Hippocampal formation (tissue), 2 donors: ENCODE data around the gene GPC5.
"Not testable (repeated sequence)": the region's sequence is repeated elsewhere in the genome, so short reads cannot be mapped to it uniquely, and the experiment has no call there.

Source experiments
- DNase-seq, 2 donors: peaks; one replicate each; lab custom pipeline; 2025; lab: John Stamatoyannopoulos, UW

GPC5 gene

DNA sequence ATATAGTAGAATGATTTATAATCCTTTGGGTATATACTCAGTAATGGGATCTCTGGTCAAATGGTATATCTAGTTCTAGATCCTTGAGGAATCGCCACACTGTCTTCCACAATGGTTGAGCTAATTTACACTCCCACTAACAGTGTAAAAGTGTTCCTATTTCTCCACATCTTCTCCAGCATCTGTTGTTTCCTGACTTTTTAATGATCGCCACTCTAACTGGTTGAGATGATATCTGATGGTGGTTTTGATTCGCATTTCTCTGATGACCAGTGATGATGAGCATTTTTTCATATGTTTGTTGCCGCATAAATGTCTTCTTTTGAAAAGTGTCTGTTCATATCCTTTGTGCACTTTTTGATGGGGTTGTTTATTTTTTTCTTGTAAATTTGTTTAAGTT lies 1140.7 kb downstream of the GPC5 start:
- not testable (repeated sequence) for DNase-seq

DNA sequence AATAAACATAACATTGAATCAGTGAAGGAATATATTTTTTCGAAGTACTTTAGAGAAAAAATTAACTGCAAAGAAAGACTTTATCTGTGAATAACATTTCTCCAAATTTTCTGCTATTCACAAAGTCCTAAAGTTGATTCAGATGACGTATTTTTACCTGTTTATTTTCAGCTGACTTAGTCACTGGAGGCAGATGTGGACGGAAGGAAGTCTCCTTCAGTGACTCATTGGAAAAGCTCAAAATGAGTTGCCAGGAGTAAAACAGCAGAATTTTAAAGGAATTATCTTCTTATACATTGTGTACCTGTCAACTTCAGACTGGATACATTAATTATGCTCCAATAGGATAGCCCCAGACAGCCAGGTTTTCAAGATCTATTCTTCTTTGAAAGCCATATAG lies 1148.8 kb downstream of the GPC5 start:
- DNase-seq: no peak

DNA sequence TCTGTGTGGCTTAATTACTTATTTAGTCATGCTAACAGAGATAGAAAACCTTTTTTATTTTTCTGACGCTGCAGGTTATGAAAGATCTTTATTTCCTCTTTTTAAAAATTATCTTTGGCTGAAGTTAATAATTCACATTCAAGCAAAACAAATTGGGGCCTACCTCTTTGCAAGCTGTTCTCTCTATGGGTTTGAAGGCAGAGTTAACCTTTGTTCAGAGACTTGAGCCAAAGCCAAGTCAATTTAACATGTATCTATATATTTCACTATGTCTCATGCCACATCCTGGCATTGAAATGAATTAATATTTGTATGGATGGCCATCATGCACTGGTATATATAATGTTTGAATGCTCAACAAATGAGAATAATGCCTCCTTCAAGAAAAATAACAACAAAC lies 1150.9 kb downstream of the GPC5 start:
- no peak for DNase-seq

DNA sequence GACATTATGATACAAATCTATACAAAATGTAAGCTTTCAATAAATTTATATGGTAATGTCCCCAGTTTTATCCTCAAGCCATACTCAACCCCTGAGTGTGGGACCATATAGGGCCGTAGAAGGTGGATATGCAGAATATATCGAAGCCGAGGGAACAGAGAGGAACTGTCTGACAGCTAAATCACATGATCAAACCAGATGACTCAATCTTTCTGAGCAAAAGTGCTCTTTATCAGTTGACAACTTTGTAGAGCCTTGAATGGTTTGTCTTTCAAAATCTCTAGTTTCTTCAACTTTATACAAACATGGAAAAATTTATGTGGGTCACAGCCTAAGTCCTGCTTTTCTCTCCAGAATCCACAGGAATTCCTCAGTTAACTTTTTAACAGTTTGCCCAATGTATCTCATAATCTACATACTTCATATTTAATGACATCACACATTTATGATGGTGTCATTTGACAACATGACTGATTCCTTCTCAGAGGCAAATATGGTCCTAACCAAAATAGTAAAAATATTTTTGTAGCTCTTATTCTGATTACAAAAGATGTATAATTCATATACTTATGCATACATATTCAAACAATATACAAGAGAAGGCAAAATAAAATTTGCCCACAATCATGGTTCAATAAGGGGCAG lies 1155.2 kb downstream of the GPC5 start:
- no peak for DNase-seq

DNA sequence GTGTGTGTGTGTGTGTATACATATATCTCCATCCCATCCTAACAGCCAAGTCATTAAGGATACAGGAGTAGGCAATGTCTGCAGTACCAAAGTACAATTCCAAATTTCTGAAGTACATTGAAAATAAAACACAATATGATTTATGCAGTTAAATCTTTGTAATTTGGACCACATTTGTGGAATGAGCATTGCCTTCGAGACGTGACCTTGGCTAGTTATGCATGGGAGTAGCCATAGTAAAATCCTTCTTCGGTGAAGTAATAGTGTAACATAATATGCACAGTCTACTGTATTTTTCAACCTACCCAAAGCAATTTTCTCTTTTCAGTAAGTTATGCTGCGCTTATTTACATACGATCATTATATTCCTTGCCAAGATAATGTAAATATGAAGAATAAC lies 1162.5 kb downstream of the GPC5 start:
- no peak for DNase-seq

DNA sequence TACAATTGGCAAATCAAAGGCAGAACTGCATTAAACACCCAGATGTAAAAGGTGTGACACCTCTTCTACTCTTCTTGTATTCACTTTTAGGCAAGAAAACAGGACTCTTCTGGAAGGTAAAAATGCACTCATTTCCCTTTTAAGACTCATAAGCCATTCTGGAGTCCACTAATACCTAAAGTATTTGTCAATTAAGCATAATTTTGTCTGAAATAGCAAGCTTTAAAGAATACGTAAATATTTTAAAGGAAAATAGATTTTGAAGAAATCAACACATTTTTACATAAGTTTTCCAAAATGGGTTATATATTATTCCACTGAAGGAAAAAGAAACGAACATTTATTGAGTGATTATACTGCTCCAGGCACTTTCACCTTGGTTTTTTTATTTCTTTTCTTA lies 1166.5 kb downstream of the GPC5 start:
- no peak for DNase-seq

DNA sequence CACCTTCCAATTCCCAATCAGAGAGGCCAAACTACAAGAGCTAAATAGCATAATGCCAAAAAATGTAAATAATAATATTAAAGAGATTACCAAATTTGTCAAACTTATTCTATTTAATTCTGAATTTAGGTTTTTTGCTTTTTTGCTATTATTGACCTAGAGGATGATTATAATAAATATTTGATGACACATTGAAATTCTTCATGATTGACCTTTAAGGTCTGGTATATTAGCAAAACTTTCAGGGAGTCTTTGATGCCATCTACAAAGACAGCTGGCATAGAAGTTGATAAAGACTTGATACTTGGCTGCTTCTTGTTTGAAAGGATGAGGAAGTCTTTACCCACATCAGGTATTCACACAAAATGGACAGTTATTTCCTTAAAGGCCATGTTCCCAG lies 1168.3 kb downstream of the GPC5 start:
- DNase-seq: no peak

DNA sequence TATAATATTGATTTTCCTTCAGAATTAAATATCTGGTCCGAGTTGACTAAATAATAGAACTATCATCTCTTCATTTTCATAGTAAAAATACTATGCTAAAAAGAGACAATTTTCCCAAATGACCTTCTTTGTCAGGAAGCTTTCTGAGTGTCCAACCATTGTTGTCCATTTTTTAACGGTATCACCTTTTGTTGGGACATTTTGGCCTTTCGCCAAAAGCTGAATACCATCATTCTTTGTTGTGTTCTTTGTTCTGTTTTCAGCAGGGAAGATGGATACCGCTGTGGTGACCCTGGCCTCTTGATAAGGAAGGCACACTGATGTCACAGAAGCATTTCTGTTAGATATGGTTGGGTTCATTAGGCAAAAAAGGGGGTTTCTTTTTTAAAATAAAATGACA lies 1173.8 kb downstream of the GPC5 start:
- DNase-seq: no peak

DNA sequence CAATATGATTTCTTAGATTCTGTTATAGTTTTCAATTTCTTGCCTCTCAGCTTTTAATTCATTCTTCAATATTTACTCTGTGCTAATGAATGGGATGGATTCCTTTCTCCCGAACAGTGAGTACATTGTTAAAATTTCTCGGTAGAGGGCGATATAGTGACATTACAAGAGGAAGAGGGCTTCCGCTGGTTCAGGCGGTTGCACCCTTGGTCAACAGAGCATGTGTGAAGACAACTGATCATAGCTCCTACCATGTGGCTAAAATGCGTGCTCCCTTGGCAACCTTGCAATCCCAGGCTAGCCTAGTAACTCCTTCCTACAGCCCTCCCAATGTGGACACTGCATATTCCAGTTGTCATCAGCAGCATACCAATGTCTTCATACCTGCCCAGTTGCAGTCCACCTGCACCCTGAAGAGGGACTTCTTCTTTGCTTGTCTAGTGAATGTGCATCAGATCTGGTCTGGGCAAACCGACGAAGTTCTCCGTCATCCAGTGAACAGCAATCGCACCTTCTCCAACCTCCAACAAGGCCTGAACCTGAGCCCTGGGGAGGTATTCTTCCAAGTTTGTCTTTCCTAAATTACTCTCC lies 1175.1 kb downstream of the GPC5 start:
- DNase-seq: no peak

DNA sequence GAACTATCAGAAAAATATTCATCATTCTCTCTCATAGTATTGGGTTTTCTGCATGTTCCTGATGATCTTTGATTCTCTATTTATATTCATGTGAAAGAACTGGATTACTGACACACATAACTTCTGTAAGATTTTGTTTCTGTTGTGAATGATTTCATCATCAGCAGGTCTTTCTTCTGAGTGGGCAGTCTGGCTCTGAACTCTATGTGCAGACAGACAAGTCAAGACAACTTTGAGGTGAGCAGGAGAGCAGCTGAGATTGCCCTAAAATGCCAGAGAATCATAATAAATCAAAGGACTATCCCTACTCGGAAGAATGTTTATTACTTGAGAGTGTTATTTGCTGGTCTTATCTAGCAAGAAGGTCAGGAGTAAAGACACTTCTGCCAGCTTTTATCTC lies 1176.1 kb downstream of the GPC5 start:
- no peak for DNase-seq

DNA sequence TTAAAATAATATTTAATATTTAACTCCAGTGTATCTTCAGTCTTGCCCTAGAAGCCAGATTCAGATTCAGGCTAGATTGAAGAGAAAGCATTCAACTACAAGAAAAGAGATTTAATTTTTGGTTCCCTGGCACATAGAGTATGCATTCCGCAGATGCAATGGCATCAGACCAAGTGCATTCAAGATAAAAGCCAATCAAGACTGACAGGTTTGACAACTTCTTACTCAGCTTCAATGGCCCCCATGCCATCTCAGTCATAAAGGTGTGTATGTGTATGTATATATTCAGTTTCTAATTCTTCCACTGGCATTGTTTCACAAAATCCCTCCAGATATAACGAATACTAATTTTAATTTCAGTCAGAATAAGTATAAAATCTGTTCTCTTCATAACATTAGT lies 1177.4 kb downstream of the GPC5 start:
- DNase-seq: no peak

DNA sequence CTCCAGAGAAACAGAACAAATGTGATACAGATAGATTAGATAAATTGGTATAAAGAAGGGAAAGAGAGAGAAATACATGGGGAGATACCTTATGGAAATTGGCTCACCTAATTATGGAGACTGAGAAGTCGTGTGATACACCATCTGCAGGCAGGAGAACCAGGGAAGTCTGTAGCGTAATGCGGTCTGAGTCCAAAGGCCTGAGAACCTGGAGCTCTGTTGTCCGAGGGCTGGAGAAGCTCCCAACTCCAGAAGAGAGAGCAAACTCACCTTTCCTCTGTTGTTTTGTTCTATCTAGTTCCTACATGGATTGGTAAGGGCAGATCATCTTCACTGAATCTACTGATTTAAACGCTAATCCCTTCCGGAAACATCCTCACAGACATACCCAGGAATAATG lies 1179.9 kb downstream of the GPC5 start:
- DNase-seq: no peak

DNA sequence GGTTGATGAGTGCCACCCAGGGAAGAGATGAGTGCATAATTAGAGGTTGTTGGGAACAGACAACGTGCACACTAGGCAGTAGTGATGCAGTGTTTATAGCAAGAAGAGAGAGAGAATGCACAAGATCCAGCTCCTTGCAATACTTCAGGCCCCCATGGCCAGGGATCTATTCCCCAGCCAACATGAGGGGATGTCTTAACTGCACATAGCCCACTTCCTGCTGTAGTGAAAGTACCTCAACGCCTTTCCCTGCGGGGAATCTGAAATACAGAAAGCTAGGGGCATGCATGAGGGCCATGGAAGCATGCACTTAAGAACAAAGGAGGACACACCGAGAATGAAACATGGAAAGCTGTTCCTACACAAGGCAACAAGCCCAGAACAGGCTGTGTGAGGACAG lies 1191.5 kb downstream of the GPC5 start:
- no peak for DNase-seq

DNA sequence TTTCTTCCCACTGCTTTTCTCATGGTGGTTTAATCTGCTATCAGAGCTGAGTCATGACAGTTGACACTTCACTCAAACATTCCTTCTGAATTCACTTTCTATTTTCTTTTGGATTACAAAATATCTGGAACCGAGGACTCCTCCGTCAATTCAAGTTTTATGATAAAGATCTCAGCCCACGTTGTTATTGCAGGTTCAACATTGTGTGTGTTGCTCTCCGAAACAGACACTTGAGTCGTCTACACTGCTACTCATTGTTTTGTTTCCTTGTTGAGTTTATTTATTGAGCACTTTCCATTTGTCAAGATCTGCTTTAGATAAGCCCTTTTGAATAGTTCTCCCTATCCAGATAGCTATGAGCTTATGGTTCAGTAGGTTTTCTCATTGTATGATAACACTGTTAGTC lies 1192.1 kb downstream of the GPC5 start:
- DNase-seq: no peak

DNA sequence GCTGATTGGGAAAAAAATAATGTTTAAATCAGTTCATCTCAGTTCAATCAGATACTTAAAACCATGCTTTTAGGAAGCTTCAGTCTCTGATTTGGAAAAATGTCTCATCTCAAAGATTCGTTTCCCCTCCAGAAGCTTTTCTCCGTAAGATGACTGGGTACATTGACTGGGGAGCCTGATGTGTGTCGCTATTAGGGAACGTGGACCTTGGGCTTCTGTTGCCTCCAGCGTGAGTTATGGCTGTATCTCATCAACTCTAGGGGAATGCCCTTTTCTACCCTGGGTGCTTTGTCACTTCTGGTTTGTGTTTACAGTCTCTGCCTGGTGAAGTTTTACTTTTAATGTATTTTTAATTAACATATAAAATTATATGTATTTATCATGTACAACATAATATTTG lies 1192.7 kb downstream of the GPC5 start:
- DNase-seq: no peak

DNA sequence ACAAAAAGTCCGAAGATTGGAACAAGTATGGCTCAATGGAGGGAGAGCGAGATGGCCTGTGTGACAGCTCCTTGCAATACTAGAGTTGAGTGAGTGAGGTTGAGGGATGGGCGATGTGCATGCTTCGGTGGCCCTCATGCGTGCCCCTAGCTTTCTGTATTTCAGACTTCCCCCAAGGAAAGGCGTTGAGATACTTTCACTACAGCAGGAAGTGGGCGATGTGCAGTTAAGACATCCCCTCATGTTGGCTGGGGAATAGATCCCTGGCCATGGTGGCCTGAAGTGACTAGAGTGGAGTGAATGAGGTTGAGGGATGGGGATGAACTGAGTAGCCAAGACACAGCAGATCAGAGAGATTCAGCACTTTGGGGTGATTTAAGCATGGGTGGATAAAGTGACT lies 1194.3 kb downstream of the GPC5 start:
- no peak for DNase-seq

DNA sequence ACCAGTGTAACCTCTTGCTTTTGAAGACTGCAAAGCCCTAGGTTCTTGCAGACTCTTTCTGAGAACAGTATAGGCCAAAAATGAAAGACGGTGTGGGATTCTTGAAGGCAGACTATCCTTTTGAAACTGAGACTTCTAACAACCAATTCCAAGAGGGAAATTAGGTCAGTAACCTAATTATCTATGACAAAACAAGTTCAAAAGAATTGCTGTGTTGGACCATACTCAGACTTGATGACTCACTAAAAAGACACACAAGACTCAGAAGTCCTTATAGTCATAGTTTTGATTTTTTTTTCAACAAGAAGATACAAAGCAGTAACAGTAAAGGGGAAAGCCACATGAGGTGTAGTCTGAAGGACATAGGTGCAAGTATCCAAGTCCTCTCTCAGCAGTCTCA lies 1204.1 kb downstream of the GPC5 start:
- DNase-seq: no peak

DNA sequence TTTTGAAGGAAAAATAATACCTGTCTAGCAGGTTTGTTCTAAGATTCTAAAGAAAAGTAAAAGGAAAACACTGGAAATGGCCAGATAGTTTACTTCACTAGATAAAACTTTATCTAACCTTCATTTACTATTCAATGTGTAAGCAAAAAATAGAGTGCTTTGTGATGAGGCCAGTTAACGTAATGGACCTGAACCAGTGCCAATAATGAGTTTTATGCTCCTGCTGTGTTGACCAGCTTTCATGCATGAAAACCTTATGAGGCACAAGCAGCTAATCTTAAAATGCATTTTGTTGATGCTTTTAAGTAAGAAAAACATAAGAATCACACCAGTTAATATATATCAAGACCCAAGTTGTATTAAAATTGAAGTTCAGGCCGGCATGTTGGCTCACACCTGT lies 1211.0 kb downstream of the GPC5 start:
- no peak for DNase-seq

DNA sequence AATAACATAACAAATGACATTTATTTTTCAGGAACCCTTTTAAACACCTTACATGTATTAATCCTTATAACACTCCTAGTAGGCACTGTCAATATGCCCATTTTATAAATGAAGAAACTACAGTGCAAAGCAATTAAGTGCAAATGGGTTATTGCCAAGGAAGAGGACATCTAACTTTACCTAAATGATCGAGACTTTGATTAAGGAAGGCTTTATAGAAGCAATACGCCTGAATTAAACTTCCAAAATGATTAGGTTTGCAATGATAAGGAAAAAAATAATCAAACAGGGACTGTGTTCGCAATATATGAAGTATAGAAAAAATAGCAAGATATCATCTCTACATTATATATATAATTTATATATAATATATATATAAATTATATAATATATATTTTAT lies 1214.5 kb downstream of the GPC5 start:
- no peak for DNase-seq

DNA sequence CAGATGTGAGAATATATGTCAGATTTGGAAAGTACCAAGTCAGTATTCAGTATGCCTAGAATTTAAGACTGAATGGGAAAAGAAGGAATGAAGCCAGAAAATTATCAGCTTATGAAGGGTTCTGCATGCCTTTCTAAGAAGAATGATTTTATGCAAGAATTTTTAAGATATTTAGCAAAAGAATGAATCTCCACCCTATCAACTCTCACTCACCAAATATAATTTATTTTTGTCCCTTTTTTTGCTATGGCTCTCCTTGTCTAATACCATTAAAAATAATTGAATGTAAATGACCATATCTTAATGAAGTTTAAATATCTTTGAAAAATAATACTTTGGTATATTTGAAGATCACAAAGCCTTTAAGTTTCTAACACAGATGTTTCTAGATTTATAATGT lies 1215.5 kb downstream of the GPC5 start:
- DNase-seq: no peak

DNA sequence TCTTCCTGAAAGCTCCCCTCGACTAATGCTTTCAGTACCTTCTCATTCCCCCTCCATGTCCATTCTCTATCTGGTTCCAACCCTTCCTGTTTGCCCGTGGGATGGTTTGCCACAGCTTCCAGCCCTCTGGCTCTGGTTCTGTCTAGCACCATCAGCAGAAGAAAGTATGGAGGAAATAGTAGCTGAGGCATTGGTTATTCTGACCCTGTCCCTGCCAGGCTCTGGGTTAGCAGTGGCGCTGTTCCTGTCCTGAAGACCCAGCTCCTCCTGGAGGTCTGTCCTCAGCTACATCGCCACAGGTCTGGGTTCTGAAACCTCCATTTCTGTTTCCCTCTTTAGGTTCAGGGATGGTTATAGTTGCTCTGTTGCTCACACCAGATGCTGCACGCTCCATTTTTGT lies 1223.6 kb downstream of the GPC5 start:
- DNase-seq: no peak

DNA sequence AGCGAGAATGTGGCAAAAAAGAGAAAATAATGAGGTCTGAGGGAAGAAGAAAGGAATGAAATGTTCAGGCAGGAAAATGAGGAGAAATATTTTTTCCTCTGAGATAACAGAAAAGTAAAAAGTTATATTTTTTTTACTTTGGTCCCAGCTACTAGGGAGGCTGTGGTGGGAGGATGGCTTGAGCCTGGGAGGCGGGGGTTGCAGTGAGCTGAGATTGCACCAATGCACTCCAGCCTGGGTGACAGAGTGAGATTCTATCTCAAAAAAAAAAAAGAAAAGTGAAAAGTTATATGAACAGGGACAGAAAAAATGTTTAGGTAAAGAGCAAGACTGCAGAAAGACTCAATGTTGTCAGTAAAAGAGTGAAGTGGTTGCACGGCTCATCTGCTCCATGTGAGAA lies 1224.5 kb downstream of the GPC5 start:
- DNase-seq: no peak

DNA sequence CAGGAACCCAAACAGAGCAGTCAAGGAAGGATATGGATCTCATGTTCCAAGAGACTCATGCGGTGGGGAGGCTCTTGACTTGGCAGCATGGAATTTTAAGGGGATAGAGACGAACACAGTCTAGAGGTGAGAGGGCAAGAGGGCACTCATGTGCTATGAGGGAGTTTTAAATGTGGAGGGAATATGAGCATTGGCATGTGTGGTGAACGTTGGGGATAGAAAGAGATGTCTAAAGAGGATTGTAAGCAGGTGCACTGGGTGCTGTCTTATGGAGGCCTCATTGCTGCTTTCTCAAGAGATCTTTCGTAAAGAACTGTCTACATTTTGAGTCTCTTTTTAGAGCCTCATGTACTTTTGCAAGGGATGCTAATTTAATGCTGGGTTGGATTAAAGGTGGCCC lies 1227.9 kb downstream of the GPC5 start:
- no peak for DNase-seq

DNA sequence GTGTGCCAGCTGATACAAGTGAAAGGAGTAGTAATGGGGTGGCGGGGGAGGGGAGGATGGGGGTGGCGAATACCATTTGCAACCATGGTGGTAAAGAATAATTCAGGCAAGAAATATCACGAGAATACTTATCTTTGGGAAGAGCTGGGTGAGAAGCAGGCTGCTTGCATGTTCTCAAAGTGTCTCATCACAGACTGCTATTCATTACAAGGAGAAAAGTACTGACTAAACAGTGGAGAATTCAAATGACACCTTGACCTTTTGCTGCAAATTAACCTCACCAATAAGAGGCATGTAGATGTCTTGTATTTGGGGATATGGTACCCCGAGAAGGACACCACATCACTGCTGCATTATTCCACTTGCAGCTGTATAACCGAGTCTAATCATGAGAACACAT lies 1242.5 kb downstream of the GPC5 start:
- DNase-seq: no peak
